Lower leg skin (tissue), 4 donors: ENCODE measurements around the gene TTC21A. TPM values are rescaled to one million over a fixed set of nuclear protein-coding genes. Genes with fewer than 3 reads are reported as not detected.
A peak's percentile ranks its signal among the peaks of the same experiment; 100 is the strongest.

ENCODE experiments used
- DNase-seq, 2 donors: peaks; one replicate each; pipeline ENCODE4 v3.0.0-alpha.2; 2019; ENCODE audit warnings: low spot score in 2 of 2
- H3K4me3 ChIP-seq: fragments of 200-600 bp; sonication (generic); 2 replicates; pipeline ENCODE4 v1.5.1; 2017; ENCODE audit warnings: mild to moderate bottlenecking, low read depth; ENCODE audit not compliant: poor library complexity, severe bottlenecking
- POLR2A ChIP-seq, 2 donors: fragments of 450-650 bp; IDR thresholded peaks; one replicate each; pipeline ENCODE4 v1.6.1; 2016 to 2017; ENCODE audit warnings: antibody characterized with exemption in 2 of 2, mild to moderate bottlenecking in 1 of 2, moderate library complexity in 1 of 2
- WGBS, 2 donors: methylation state at CpG; one replicate each; pipeline ENCODE4 v1.1.5; 2018; 5-methylcytosine and 5-hydroxymethylcytosine counted together
- intact Hi-C: fragments of 100-400 bp; cut with DNase I; formaldehyde crosslinking; loops from one replicate; pipeline ENCODE4 v1.15.0; 2023; ENCODE audit warnings: low total_unique reads
- total RNA-seq, 4 donors: library from RNA; depleted of rRNA; stranded (reverse); fragments of >200 nt; gene quantifications; one replicate each; pipeline ENCODE4 v1.1.0, GENCODE V29; 2016
- TF ChIP-seq, protein P1 (sequence below), 3 donors: fragments of 450-650 bp; IDR thresholded peaks; one replicate each; pipeline ENCODE4 v1.5.1; 2016; ENCODE audit warnings: antibody characterized with exemption in 3 of 3, mild to moderate bottlenecking in 3 of 3, moderate library complexity in 2 of 3

TTC21A gene
- total RNA-seq, 4 donors from 2014 or later: 2.7 to 5.6 (median 4.9) TPM

- intact Hi-C loops: no loop called here
- WGBS, 2 donors: 73 to 75% methylated on average over 4 of the region's 4 CpGs
- DNase-seq: no peak
- no peak overlapping the region for H3K4me3 ChIP-seq
- no peak for TF ChIP-seq POLR2A (IDR thresholded peaks at IDR 0.05)
- TF ChIP-seq, protein P1, sequence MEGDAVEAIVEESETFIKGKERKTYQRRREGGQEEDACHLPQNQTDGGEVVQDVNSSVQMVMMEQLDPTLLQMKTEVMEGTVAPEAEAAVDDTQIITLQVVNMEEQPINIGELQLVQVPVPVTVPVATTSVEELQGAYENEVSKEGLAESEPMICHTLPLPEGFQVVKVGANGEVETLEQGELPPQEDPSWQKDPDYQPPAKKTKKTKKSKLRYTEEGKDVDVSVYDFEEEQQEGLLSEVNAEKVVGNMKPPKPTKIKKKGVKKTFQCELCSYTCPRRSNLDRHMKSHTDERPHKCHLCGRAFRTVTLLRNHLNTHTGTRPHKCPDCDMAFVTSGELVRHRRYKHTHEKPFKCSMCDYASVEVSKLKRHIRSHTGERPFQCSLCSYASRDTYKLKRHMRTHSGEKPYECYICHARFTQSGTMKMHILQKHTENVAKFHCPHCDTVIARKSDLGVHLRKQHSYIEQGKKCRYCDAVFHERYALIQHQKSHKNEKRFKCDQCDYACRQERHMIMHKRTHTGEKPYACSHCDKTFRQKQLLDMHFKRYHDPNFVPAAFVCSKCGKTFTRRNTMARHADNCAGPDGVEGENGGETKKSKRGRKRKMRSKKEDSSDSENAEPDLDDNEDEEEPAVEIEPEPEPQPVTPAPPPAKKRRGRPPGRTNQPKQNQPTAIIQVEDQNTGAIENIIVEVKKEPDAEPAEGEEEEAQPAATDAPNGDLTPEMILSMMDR (IDR thresholded peaks at IDR 0.05): no peak
These were observed 4.2 kb upstream of the TTC21A start for GRCh38 chr3:39103324-39103693.

DNA sequence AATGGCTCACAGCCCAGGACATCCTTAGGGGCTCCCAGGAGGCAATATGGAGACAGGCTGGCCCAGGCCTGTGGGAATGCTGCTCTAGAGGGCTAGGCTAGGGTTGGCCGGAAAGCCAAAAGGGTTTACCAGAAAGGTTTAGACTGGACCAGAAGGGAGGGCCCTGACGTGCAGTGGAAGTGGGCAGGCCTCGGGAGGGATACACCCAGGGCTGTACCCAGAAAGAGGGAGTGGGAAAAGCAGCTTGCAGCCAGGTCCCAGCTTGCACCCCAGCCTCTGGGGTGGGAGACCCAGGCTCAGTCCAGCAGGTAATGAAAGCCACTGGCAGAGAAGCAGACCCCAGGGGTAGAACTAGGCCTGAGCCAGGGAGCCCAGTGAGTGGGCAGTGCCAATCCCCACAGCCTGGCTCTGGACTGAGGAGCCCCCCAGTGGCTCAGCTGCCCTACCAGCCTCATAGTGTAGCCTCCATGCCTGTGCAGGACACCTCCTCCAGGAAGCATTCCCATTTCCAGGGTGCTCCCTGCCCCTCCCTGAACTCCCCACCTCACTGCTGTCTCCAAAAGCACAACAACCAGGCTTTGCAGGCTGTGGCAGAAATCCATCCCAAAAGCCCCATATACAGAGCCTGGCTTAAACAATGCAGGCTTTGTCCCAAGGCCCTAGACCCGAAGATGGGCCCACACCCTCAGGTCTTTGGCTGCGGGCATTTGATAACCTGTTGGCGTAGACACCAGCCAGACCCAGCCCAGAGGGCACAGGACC, 3.5 kb upstream of the TTC21A start:
- intact Hi-C loops: no loop called here
- TF ChIP-seq, protein P1 (IDR thresholded peaks at IDR 0.05): no peak
- peak in 1 of 2 donors; percentile 72 for DNase-seq
- WGBS, 2 donors: 69 to 80% methylated on average over 6 of the region's 6 CpGs
- no peak overlapping the region for H3K4me3 ChIP-seq

DNA sequence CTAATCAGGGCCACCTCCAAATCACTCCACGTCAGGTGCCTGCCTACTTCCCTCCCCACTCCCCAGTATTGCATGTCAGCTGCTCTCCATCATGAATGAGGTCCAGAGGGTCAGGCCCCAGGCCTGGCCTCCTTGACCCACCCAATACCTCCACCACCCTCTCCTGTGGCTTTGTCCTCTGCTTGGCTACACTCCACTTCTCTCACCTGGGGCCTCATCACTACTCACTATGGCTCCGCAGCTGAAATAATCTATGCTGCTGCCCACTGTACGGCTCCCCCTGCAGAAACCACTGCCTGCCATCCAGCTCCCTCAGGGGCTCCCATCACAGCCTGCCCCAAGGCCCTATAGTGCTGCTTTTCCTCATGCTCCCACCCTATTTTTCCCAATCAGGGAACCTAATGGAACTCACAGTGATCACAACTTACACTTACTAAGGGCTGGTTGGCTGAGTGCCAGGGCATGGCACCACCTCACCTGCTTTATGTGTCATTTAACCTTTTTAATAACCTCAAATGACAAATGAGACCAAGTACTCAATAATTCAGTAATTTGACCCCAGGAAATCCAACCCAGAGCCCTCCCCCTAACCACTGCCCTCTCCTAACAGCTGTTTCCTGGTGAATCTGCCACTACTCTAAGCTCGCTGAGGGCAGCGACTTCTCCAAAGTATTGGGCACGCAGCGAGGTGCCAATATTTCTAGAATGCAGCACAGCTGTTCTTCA, 2.4 kb upstream of the TTC21A start:
- H3K4me3 ChIP-seq: no peak overlapping the region
- intact Hi-C loops: no loop called here
- 81 to 87% methylated on average over 6 of the region's 7 CpGs for WGBS, 2 donors
- DNase-seq: peak in 1 of 2 donors; percentile 81
- TF ChIP-seq, protein P1 (IDR thresholded peaks at IDR 0.05): no peak
- no peak for TF ChIP-seq POLR2A (IDR thresholded peaks at IDR 0.05)

GRCh38 chr3:39105687-39106063, 1.8 kb upstream of the TTC21A start:
- H3K4me3 ChIP-seq: no peak overlapping the region
- DNase-seq: peak in 1 of 2 donors; percentile 78
- 71 to 77% methylated on average over 3 of the region's 3 CpGs for WGBS, 2 donors
- intact Hi-C loops: no loop called here
- TF ChIP-seq, protein P1 (IDR thresholded peaks at IDR 0.05): no peak
- no peak for TF ChIP-seq POLR2A (IDR thresholded peaks at IDR 0.05)

DNA sequence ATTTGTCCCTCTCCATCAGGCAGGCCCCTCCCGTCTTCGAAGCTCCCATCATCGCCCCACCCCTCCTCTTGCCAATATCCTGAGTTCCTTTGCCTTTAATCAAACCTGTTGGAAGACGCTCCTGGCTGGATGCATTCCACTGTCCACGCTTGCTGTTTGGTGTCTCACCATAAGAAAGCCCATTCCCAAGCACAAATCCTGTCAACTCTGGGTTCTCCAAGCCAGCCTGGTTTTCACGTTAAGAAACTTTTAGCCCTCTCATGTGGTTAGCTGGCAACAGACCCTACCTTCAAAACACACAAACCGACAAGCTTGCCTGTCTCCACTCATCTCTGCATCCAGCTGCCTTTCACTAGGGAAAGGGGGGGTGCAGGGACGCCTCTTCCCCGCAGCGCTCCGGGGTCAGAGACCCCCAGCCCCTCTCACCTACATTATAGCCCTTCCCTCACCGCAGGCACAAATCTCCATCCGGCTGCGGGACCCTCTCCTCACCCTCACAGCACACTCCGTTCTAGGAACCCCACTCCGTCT, 1.1 kb upstream of the TTC21A start:
- DNase-seq: peak in 1 of 2 donors; percentile 81
- intact Hi-C loops: no loop called here
- H3K4me3 ChIP-seq: peak overlapping the region; percentile 83
- TF ChIP-seq POLR2A (IDR thresholded peaks at IDR 0.05): no peak
- TF ChIP-seq, protein P1 (IDR thresholded peaks at IDR 0.05): no peak
- 6 to 8% methylated on average over 16 of the region's 16 CpGs for WGBS, 2 donors
